Progenitor cell of endocrine pancreas (in vitro differentiated cells): Measurements from ENCODE around the gene TNIP2. TPM values are rescaled to one million over a fixed set of nuclear protein-coding genes. Genes with fewer than 3 reads are reported as not detected.

ENCODE experiments used
- DNase-seq: peaks from one replicate; pipeline ENCODE4 v3.0.0; 2021; ENCODE audit warnings: low spot score; ENCODE audit not compliant: unreplicated experiment
- H3K27ac Mint-ChIP-seq: 2 replicates; pipeline ENCODE4 v1.8.0; 2021; ENCODE audit warnings: mild to moderate bottlenecking, moderate library complexity, mixed read lengths
- H3K27me3 Mint-ChIP-seq: 2 replicates; pipeline ENCODE4 v1.8.0; 2021; ENCODE audit warnings: mixed read lengths
- H3K36me3 Mint-ChIP-seq: 2 replicates; pipeline ENCODE4 v1.8.0; 2022; ENCODE audit warnings: mixed read lengths; ENCODE audit not compliant: insufficient read depth
- H3K4me1 Mint-ChIP-seq: 2 replicates; pipeline ENCODE4 v1.8.0; 2021; ENCODE audit warnings: low read depth, mixed read lengths
- H3K4me3 Mint-ChIP-seq: 2 replicates; pipeline ENCODE4 v1.8.0; 2021; ENCODE audit warnings: low read depth, mild to moderate bottlenecking, moderate library complexity, mixed read lengths
- H3K9me3 Mint-ChIP-seq: 2 replicates; pipeline ENCODE4 v1.8.0; 2021; ENCODE audit warnings: low read depth, mixed read lengths
- total RNA-seq: library from RNA; stranded (reverse); gene quantifications from 2 replicates; pipeline ENCODE4 v1.2.1, GENCODE V29; 2021
- TF ChIP-seq, protein P1 (sequence below): fragments of 200-600 bp; sonication (generic); IDR thresholded peaks from one replicate; pipeline ENCODE4 v1.5.0; 2021; ENCODE audit warnings: antibody characterized with exemption, mild to moderate bottlenecking; ENCODE audit not compliant: unreplicated experiment

The TNIP2 gene
- total RNA-seq, 1 donor from 2014 or later, result 26.3 TPM

DNA sequence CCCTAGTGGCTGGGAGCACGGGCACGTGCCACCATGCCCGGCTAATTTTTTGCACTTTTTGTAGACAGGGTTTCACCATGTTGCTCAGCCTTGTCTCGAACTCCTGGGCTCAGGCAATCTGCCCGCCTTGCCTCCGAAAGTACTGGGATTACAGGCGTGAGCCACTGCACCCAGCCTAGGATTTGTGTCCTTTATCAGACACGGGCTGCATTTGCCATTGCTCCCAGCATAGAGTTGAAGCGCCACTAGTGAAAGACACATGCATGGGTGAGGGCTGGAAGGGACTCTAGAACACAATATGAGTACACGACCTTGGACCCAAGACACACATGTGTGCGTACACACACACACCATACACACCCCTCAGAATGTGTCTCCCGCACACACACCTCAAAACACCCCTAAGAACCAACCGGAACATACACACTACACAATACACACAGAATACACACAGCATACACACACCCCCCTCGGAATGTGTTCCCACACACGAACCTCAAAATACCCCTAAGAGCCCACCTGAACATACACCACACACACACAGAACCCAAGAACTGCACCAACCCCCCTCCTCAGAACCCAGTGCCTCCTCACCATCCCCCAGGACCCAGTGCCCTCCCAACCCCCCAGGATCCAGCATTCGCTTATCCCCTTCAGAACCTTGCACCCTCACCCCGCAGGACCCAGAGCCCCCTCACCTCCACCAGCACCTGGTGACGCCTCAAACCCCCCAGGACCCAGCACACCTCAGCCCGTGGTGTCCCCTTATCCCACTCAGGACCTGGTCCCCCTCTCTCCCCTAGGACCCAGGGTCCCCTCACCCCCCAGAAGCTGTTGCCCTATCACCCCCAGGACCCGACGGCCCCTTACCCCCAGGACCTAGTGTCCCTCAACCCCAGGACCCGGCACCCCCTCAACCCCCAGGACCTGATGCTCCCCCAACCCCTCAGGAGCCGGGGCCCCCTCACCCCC is 1.0 kb downstream of the TNIP2 start:
- TF ChIP-seq, protein P1, sequence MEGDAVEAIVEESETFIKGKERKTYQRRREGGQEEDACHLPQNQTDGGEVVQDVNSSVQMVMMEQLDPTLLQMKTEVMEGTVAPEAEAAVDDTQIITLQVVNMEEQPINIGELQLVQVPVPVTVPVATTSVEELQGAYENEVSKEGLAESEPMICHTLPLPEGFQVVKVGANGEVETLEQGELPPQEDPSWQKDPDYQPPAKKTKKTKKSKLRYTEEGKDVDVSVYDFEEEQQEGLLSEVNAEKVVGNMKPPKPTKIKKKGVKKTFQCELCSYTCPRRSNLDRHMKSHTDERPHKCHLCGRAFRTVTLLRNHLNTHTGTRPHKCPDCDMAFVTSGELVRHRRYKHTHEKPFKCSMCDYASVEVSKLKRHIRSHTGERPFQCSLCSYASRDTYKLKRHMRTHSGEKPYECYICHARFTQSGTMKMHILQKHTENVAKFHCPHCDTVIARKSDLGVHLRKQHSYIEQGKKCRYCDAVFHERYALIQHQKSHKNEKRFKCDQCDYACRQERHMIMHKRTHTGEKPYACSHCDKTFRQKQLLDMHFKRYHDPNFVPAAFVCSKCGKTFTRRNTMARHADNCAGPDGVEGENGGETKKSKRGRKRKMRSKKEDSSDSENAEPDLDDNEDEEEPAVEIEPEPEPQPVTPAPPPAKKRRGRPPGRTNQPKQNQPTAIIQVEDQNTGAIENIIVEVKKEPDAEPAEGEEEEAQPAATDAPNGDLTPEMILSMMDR, result no peak
- H3K4me3 Mint-ChIP-seq, result peak overlapping the region; percentile 72
- H3K27me3 Mint-ChIP-seq, result no peaks in the 10 kb centered on the region
- H3K27ac Mint-ChIP-seq, result peak overlapping the region; percentile 39
- peaks cover 9% of the 10 kb centered on the region for H3K4me1 Mint-ChIP-seq
- no peaks in the 10 kb centered on the region for H3K36me3 Mint-ChIP-seq
- no peaks in the 10 kb centered on the region for H3K9me3 Mint-ChIP-seq
- no peak for DNase-seq

DNA sequence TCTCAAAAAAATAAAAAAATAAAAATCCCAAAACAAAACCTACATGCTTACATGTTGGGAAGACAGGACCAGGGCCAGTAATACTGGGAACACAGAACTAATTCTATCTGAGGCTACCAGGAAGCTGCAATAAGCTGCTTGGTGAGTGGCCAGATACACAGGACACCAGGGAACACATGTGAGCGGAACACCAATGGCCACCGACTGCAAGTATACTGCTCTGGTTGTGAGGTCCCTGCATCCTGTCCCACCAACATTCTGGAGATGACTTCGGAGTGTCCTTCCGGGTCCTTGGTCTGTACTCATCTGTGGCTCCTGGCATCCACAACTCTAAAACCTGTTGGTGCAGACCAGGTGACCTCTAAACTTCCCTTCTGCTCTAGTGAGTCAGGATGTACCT is 2.7 kb downstream of the TNIP2 start:
- Mint-ChIP-seq H3K4me3 (no peak overlapping the region), H3K27me3 (no peaks in the 10 kb centered on the region), H3K4me1 (peaks cover 9% of the 10 kb centered on the region), H3K9me3 (no peaks in the 10 kb centered on the region), H3K27ac (no peak overlapping the region), H3K36me3 (no peaks in the 10 kb centered on the region)
- TF ChIP-seq, protein P1, result no peak
- DNase-seq, result no peak

DNA sequence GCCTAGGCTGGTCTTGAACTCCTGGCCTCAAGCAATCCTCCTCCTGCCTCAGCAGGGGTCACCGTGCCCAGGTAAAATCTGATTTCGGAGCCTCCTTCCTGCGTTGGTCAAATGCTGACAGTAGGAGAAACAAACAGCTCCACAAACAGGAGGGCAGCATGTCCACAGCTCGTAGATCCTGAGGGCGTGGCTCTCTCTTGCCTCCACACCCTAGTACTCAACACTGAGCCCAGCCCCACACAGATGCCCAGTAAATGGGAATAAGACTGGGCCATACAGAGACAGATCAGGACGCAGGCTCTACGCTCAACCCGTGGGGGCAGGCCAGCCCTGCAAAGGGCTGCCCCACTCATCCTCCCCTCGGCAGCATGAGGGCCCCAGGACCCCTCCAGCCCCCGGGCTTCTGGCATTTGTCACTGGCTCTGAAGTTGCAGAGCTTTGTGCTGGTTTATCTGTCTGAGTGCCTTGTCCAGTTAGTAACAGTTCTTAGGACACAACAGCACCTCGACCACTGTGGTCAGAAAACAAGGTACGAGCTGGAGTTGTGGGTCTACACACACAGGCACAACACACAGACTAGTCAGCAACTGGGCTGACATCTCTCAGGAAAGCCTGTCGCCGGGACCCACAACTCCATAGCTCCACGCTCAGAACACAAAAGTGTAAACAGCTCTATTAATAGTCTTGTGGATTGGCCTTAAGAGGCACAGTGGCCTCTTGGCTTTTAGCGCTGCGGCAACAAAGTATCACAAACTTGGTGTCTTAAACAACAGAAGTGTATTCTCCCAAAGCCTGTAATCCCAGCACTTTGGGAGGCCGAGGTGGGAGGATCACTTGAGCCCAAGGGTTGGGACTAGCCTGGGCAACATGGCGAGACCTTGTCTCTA is 5.2 kb downstream of the TNIP2 start:
- no peak overlapping the region for H3K27ac Mint-ChIP-seq
- H3K36me3 Mint-ChIP-seq, result peaks cover 2% of the 10 kb centered on the region
- no peaks in the 10 kb centered on the region for H3K27me3 Mint-ChIP-seq
- peaks cover 5% of the 10 kb centered on the region for H3K4me1 Mint-ChIP-seq
- TF ChIP-seq, protein P1, result no peak
- no peak for DNase-seq
- H3K4me3 Mint-ChIP-seq, result no peak overlapping the region
- no peaks in the 10 kb centered on the region for H3K9me3 Mint-ChIP-seq

DNA sequence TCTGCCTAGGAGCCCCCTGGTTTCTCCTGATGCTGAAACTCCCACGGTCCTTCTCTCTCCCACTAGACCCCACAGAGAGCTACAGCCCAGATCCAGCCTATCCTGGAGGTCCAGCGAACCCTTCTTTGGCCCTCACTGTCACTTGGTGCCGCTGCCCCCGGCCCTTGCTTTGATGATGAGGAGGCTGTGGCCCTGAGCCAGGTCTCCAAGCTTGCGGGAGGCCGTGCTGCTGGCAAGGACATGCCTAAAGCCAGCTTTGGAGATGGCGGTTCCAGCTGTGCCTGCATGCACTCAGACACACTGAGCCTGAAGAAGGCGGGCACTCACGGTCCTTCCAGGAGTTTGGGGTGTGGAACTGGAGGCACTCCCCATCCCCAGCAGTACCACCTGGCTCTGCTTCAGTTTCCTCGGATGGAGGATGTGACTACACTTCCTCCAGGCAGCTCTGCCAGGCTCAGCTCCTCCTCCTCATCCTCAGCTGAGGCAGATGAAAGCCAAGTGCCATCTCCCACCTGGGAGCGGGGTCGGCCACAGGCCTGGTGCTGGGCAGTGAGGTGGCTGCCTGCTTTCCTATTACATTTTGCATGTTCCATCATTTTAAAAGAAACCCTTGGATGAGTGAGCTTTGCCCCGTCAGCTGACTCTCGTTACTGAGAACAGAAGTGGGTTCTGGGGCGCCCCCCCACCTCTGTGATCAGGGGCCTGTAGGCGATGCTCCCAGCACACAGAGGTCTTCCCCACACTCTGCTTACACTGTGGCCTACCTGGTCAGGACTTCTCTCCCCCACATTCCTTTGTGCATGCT is 9.0 kb downstream of the TNIP2 start:
- no peak overlapping the region for H3K27ac Mint-ChIP-seq
- H3K36me3 Mint-ChIP-seq, result peaks cover 9% of the 10 kb centered on the region
- H3K9me3 Mint-ChIP-seq, result no peaks in the 10 kb centered on the region

More for the DNA sequence above, 9.0 kb downstream of the TNIP2 start:
- Mint-ChIP-seq H3K4me3 (no peak overlapping the region), H3K4me1 (no peaks in the 10 kb centered on the region), H3K27me3 (no peaks in the 10 kb centered on the region)
- TF ChIP-seq, protein P1, result no peak
- no peak for DNase-seq
